ENCODE measurements around the gene PGGHG. TPM values are rescaled to one million over a fixed set of nuclear protein-coding genes. Genes with fewer than 3 reads are reported as not detected.

Gene PGGHG
- polyA plus RNA-seq, 1 donor (not counting 4 experiments of a cell fraction or from before 2014, with no cell fraction given), result 4.3 TPM

DNA sequence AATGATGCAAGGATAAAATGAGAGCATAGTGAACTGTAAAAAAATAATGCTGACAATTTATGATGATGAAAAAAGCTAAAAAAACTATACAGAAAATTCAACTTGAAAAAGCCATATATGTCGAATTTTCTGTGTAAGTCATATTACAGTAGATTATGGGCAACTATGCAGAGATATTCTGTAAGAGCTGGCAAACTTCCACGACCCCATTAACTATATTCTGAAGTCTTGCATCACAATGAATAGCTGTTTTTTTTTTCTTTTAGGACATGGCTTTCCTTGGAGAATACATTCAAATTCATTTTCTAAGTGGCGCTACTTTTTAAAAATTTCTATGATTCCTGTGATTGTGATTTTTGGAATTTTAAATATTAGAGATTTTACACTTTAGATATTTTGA, 33.8 kb upstream of the PGGHG start:
- dilution Hi-C loops (cut with MboI; ENCODE audit: extremely low pct_ligation_motif_present, low sequenced_read_pairs), result no loop called here
- DNase-seq (ENCODE audit: low read depth, low spot score), result no peak
- Histone ChIP-seq H3K4me1 (ENCODE audit: control insufficient read depth, extremely low read depth, insufficient read depth, low read length) (no peaks in the 10 kb centered on the region), H3K9me3 (ENCODE audit: control insufficient read depth, low read depth, low read length) (no peaks in the 10 kb centered on the region), H3K27me3 (ENCODE audit: control insufficient read depth, extremely low read depth, insufficient read depth, low read length) (no peaks in the 10 kb centered on the region), H3K4me2 (ENCODE audit: control insufficient read depth, extremely low read depth, insufficient read depth, low read depth, low read length) (no peak overlapping the region), H2AFZ (ENCODE audit: control insufficient read depth, low read length) (no peak overlapping the region), H3K4me3 (ENCODE audit: control insufficient read depth in 2 of 3, extremely low read depth in 1 of 3, insufficient read depth in 2 of 3, low read depth in 1 of 3, low read length in 3 of 3) (no peak overlapping the region), H3K9ac (ENCODE audit: control insufficient read depth, extremely low read depth, insufficient read depth, low read length) (no peak overlapping the region), H4K20me1 (ENCODE audit: control insufficient read depth, extremely low read depth, insufficient read depth, low read length) (no peaks in the 10 kb centered on the region), H3K9me1 (ENCODE audit: control insufficient read depth, extremely low read depth, insufficient read depth, low read length) (no peaks in the 10 kb centered on the region), H3K27ac (ENCODE audit: control insufficient read depth, insufficient read depth, low read length) (no peak overlapping the region), H3K36me3 (ENCODE audit: control insufficient read depth in 2 of 2, extremely low read depth in 1 of 2, insufficient read depth in 2 of 2, low read length in 2 of 2) (peaks cover 22 to 23% of the 10 kb centered on the region in 2 experiments), H3K79me2 (ENCODE audit: control insufficient read depth, insufficient read depth, low read length) (no peaks in the 10 kb centered on the region)
- TF ChIP-seq CTCF (optimal IDR thresholded peaks at IDR 0.05 in 1 of 3, IDR thresholded peaks at IDR 0.05 in 1 of 3, conservative IDR thresholded peaks at IDR 0.05 in 1 of 3; ENCODE audit: extremely low read depth in 1 of 3, insufficient read depth in 2 of 3, low read length in 3 of 3), result no peak
- TF ChIP-seq EZH2 (IDR thresholded peaks at IDR 0.05; ENCODE audit: low read length), result no peak
- no peak for FAIRE-seq

DNA sequence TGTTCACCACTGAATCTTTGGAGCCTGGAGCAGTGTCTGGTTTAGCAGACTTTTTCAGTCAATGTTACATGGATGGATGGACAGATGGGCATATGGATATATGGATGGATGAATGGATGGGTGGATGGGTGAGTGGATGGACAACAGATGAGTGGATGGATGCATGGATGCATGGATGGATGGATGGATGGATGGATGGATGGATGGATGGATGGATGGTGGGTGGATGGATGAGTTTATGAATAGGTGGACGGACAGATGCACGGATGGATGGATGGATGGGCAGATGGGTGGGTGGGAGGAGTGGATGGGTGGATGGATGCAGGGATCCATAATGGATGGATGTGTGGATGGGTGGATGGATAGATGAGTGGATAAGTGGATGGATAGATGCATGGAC, 33.1 kb upstream of the PGGHG start:
- FAIRE-seq (no peak), DNase-seq (ENCODE audit: low read depth, low spot score) (no peak)
- dilution Hi-C loops (cut with MboI; ENCODE audit: extremely low pct_ligation_motif_present, low sequenced_read_pairs), result no loop called here
- TF ChIP-seq CTCF (optimal IDR thresholded peaks at IDR 0.05 in 1 of 3, IDR thresholded peaks at IDR 0.05 in 1 of 3, conservative IDR thresholded peaks at IDR 0.05 in 1 of 3; ENCODE audit: extremely low read depth in 1 of 3, insufficient read depth in 2 of 3, low read length in 3 of 3), result no peak
- TF ChIP-seq EZH2 (IDR thresholded peaks at IDR 0.05; ENCODE audit: low read length), result no peak
- Histone ChIP-seq H2AFZ (ENCODE audit: control insufficient read depth, low read length) (no peak overlapping the region), H3K9ac (ENCODE audit: control insufficient read depth, extremely low read depth, insufficient read depth, low read length) (no peak overlapping the region), H3K9me1 (ENCODE audit: control insufficient read depth, extremely low read depth, insufficient read depth, low read length) (no peaks in the 10 kb centered on the region), H3K79me2 (ENCODE audit: control insufficient read depth, insufficient read depth, low read length) (no peaks in the 10 kb centered on the region), H3K36me3 (ENCODE audit: control insufficient read depth in 2 of 2, extremely low read depth in 1 of 2, insufficient read depth in 2 of 2, low read length in 2 of 2) (peaks cover 17 to 20% of the 10 kb centered on the region in 2 experiments), H3K4me2 (ENCODE audit: control insufficient read depth, extremely low read depth, insufficient read depth, low read depth, low read length) (no peak overlapping the region), H3K9me3 (ENCODE audit: control insufficient read depth, low read depth, low read length) (no peaks in the 10 kb centered on the region), H3K27me3 (ENCODE audit: control insufficient read depth, extremely low read depth, insufficient read depth, low read length) (no peaks in the 10 kb centered on the region), H3K27ac (ENCODE audit: control insufficient read depth, insufficient read depth, low read length) (no peak overlapping the region), H4K20me1 (ENCODE audit: control insufficient read depth, extremely low read depth, insufficient read depth, low read length) (no peaks in the 10 kb centered on the region), H3K4me3 (ENCODE audit: control insufficient read depth in 2 of 3, extremely low read depth in 1 of 3, insufficient read depth in 2 of 3, low read depth in 1 of 3, low read length in 3 of 3) (no peak overlapping the region), H3K4me1 (ENCODE audit: control insufficient read depth, extremely low read depth, insufficient read depth, low read length) (no peaks in the 10 kb centered on the region)

Data from keratinocyte (primary cell).